ENCODE results near the gene UGT8. TPM values are rescaled to one million over a fixed set of nuclear protein-coding genes. Genes with fewer than 3 reads are reported as not detected.

Gene UGT8
- total RNA-seq, 2 experiments from 2014 or later: 17.5 to 18.5 TPM

DNA sequence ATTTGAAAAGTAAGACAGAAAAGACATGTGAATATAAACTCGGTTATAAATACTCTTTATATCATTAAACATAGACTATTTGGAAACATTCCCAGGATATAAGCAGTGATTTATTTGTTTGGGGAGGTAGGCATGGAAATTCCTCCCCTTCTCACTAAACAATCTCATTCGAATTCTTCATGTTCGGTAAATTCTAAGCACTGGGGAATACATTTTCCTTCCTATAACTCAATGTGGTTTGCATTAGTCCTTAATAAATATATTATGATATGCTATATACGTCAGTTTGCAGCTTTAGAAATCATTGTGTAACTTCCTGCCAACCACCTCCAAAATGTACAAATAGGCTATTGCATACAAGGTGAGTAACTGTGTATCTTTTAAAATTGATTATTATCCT is 99.6 kb downstream of the UGT8 start:
- H3K36me3 ChIP-seq (ENCODE audit: insufficient read depth, low read length): no peaks in the 10 kb centered on the region
- no peaks in the 10 kb centered on the region for H3K9me2 ChIP-seq (ENCODE audit: insufficient read depth, low read length)
- H2AFZ ChIP-seq (ENCODE audit: low read length): no peak overlapping the region
- no peak overlapping the region for H3K4me2 ChIP-seq (ENCODE audit: low read length)
- no peak overlapping the region for H3K27ac ChIP-seq (ENCODE audit: low read depth, low read length, poor library complexity, severe bottlenecking)
- H3K4me1 ChIP-seq (ENCODE audit: insufficient read depth, low read length, poor library complexity, severe bottlenecking): no peaks in the 10 kb centered on the region
- no peaks in the 10 kb centered on the region for H4K20me1 ChIP-seq (ENCODE audit: insufficient read depth, low read length)
- no peaks in the 10 kb centered on the region for H3K79me2 ChIP-seq (ENCODE audit: insufficient read depth, low read depth, low read length)
- H3K9me3 ChIP-seq (ENCODE audit: low read length): no peaks in the 10 kb centered on the region
- no TSS peak for BruUV-seq (replicated peaks)
- DNase-seq (ENCODE audit: low spot score): no peak
- no peak overlapping the region for H3K4me3 ChIP-seq (ENCODE audit: low read depth, low read length, poor library complexity, severe bottlenecking)
- ChIA-PET POLR2A (no interaction called here), CTCF (ENCODE audit: unreplicated experiment) (no interaction called here)
- intact Hi-C loops (cut with micrococcal nuclease; ENCODE audit: unreplicated experiment): loop anchor here (10.0 kb wide), 1 partner anchor 1303 kb away; no protein-coding TSS in a partner anchor
- no peak for TF ChIP-seq EZH2phosphoT487 (IDR thresholded peaks at IDR 0.05; ENCODE audit: borderline replicate concordance, low read depth, low read length)
- TF ChIP-seq, protein P1, sequence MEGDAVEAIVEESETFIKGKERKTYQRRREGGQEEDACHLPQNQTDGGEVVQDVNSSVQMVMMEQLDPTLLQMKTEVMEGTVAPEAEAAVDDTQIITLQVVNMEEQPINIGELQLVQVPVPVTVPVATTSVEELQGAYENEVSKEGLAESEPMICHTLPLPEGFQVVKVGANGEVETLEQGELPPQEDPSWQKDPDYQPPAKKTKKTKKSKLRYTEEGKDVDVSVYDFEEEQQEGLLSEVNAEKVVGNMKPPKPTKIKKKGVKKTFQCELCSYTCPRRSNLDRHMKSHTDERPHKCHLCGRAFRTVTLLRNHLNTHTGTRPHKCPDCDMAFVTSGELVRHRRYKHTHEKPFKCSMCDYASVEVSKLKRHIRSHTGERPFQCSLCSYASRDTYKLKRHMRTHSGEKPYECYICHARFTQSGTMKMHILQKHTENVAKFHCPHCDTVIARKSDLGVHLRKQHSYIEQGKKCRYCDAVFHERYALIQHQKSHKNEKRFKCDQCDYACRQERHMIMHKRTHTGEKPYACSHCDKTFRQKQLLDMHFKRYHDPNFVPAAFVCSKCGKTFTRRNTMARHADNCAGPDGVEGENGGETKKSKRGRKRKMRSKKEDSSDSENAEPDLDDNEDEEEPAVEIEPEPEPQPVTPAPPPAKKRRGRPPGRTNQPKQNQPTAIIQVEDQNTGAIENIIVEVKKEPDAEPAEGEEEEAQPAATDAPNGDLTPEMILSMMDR (conservative IDR thresholded peaks at IDR 0.05; ENCODE audit: low read length): no peak

- Histone ChIP-seq H3K9me3 (ENCODE audit: low read length) (no peaks in the 10 kb centered on the region), H3K4me1 (ENCODE audit: insufficient read depth, low read length, poor library complexity, severe bottlenecking) (no peaks in the 10 kb centered on the region), H3K27ac (ENCODE audit: low read depth, low read length, poor library complexity, severe bottlenecking) (no peak overlapping the region), H3K9me2 (ENCODE audit: insufficient read depth, low read length) (no peaks in the 10 kb centered on the region), H4K20me1 (ENCODE audit: insufficient read depth, low read length) (no peaks in the 10 kb centered on the region), H3K36me3 (ENCODE audit: insufficient read depth, low read length) (no peaks in the 10 kb centered on the region), H3K4me2 (ENCODE audit: low read length) (no peak overlapping the region), H3K79me2 (ENCODE audit: insufficient read depth, low read depth, low read length) (no peaks in the 10 kb centered on the region), H3K4me3 (ENCODE audit: low read depth, low read length, poor library complexity, severe bottlenecking) (no peak overlapping the region), H2AFZ (ENCODE audit: low read length) (no peak overlapping the region)
- BruUV-seq (replicated peaks): no TSS peak
- CTCF ChIA-PET (ENCODE audit: unreplicated experiment): no interaction called here
- no peak for TF ChIP-seq EZH2phosphoT487 (IDR thresholded peaks at IDR 0.05; ENCODE audit: borderline replicate concordance, low read depth, low read length)
- POLR2A ChIA-PET: interaction anchor here (1.3 kb wide), 1 partner anchor 13 kb away, joined by 4 read pairs; no protein-coding TSS in a partner anchor
- intact Hi-C loops (cut with micrococcal nuclease; ENCODE audit: unreplicated experiment): no loop called here
- no peak for DNase-seq (ENCODE audit: low spot score)
Measured at GRCh38 chr4:114701491-114701890, 102.9 kb downstream of the UGT8 start.

DNA sequence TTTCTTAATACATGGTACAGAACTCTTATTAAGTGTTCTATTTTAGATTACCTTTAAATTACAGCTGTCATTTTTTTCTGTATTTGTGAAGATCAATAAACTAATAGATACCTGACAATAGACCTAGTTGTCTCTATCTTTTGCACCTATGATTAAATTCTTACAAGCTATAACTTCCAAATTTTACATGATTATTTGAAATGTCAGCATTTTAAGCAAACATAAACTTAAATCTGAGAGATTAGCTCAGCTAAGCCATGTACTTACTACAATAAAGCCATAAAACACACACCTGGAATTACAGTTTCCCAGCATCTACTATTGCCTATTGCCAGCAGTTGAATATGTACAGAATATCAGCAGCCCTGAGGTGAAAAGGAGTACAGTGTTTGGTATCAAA is 118.8 kb downstream of the UGT8 start:
- H4K20me1 ChIP-seq (ENCODE audit: insufficient read depth, low read length): no peaks in the 10 kb centered on the region
- no peak for DNase-seq (ENCODE audit: low spot score)
- ChIA-PET CTCF (ENCODE audit: unreplicated experiment) (no interaction called here), POLR2A (interaction anchor here (0.6 kb wide), 2 partner anchors 644 to 1153 kb away, joined by 3 read pairs; no protein-coding TSS in a partner anchor)
- H3K9me3 ChIP-seq (ENCODE audit: low read length): no peaks in the 10 kb centered on the region
- H3K4me2 ChIP-seq (ENCODE audit: low read length): no peak overlapping the region
- intact Hi-C loops (cut with micrococcal nuclease; ENCODE audit: unreplicated experiment): no loop called here
- TF ChIP-seq EZH2phosphoT487 (IDR thresholded peaks at IDR 0.05; ENCODE audit: borderline replicate concordance, low read depth, low read length): no peak
- TF ChIP-seq, protein P1 (conservative IDR thresholded peaks at IDR 0.05; ENCODE audit: low read length): no peak
- no peaks in the 10 kb centered on the region for H3K4me1 ChIP-seq (ENCODE audit: insufficient read depth, low read length, poor library complexity, severe bottlenecking)
- no peak overlapping the region for H3K27ac ChIP-seq (ENCODE audit: low read depth, low read length, poor library complexity, severe bottlenecking)
- H3K9me2 ChIP-seq (ENCODE audit: insufficient read depth, low read length): no peaks in the 10 kb centered on the region
- no peak overlapping the region for H2AFZ ChIP-seq (ENCODE audit: low read length)
- no TSS peak for BruUV-seq (replicated peaks)
- H3K79me2 ChIP-seq (ENCODE audit: insufficient read depth, low read depth, low read length): no peaks in the 10 kb centered on the region
- no peaks in the 10 kb centered on the region for H3K36me3 ChIP-seq (ENCODE audit: insufficient read depth, low read length)
- no peak overlapping the region for H3K4me3 ChIP-seq (ENCODE audit: low read depth, low read length, poor library complexity, severe bottlenecking)
